GM19238 (cell line): Measurements from ENCODE around the gene IQGAP1.
"Not testable (repeated sequence)": the region's sequence is repeated elsewhere in the genome, so short reads cannot be mapped to it uniquely, and the experiment has no call there.

Experiments used
- DNase-seq: peaks from one replicate; pipeline ENCODE4 v3.0.0; 2011; ENCODE audit warnings: low spot score; ENCODE audit not compliant: insufficient read length

Gene IQGAP1

GRCh38 chr15:90479656-90480055, 91.6 kb downstream of the IQGAP1 start:
- no peak for DNase-seq

GRCh38 chr15:90481023-90481422, 93.0 kb downstream of the IQGAP1 start:
- DNase-seq, result no peak

- DNase-seq, result no peak
Measured at GRCh38 chr15:90482124-90483011, 94.3 kb downstream of the IQGAP1 start.

- DNase-seq, result no peak
Measured at GRCh38 chr15:90483012-90483307, 94.9 kb downstream of the IQGAP1 start.

GRCh38 chr15:90483637-90484036, 95.6 kb downstream of the IQGAP1 start:
- no peak for DNase-seq

- DNase-seq, result no peak
Measured at GRCh38 chr15:90487186-90487585, 99.1 kb downstream of the IQGAP1 start.

GRCh38 chr15:90489514-90489913, 101.5 kb downstream of the IQGAP1 start:
- DNase-seq, result no peak

GRCh38 chr15:90489944-90490343, 101.9 kb downstream of the IQGAP1 start:
- DNase-seq, result no peak

GRCh38 chr15:90493647-90494046, 105.6 kb downstream of the IQGAP1 start:
- no peak for DNase-seq

- no peak for DNase-seq
Measured at GRCh38 chr15:90495067-90495466, 107.0 kb downstream of the IQGAP1 start.

GRCh38 chr15:90496791-90497190, 108.7 kb downstream of the IQGAP1 start:
- DNase-seq, result no peak

GRCh38 chr15:90497376-90497775, 109.3 kb downstream of the IQGAP1 start:
- DNase-seq, result no peak

- no peak for DNase-seq
Measured at GRCh38 chr15:90497912-90498311, 109.9 kb downstream of the IQGAP1 start.

GRCh38 chr15:90500171-90500570, 112.1 kb downstream of the IQGAP1 start:
- DNase-seq, result no peak

- DNase-seq, result no peak
Measured at GRCh38 chr15:90501898-90502297, 113.9 kb downstream of the IQGAP1 start.

GRCh38 chr15:90510781-90511180, 122.7 kb downstream of the IQGAP1 start:
- not testable (repeated sequence) for DNase-seq

GRCh38 chr15:90511211-90511618, 123.2 kb downstream of the IQGAP1 start:
- DNase-seq, result not testable (repeated sequence)

- DNase-seq, result no peak
Measured at GRCh38 chr15:90512276-90512675, 124.2 kb downstream of the IQGAP1 start.

- no peak for DNase-seq
Measured at GRCh38 chr15:90512981-90513380, 124.9 kb downstream of the IQGAP1 start.

GRCh38 chr15:90513448-90513847, 125.4 kb downstream of the IQGAP1 start:
- no peak for DNase-seq

- not testable (repeated sequence) for DNase-seq
Measured at GRCh38 chr15:90513893-90514292, 125.9 kb downstream of the IQGAP1 start.

- no peak for DNase-seq
Measured at GRCh38 chr15:90519688-90520087, 131.6 kb downstream of the IQGAP1 start.

GRCh38 chr15:90520365-90520764, 132.3 kb downstream of the IQGAP1 start:
- no peak for DNase-seq
